Measurements from ENCODE around the gene OTULIN. TPM values are rescaled to one million over a fixed set of nuclear protein-coding genes. Genes with fewer than 3 reads are reported as not detected.

Gene OTULIN
- total and polyA plus RNA-seq, 2 of the 13 experiments (the other 11 are each of a cell fraction or from before 2014, with no cell fraction given) = 7.0 to 34.8 TPM

- TF ChIP-seq CREBL2 (CRISPR knock-in tag; IDR thresholded peaks at IDR 0.05; ENCODE audit: borderline replicate concordance) = no peak
- no peak for TF ChIP-seq PAWR (CRISPR knock-in tag; IDR thresholded peaks at IDR 0.05; ENCODE audit: borderline replicate concordance)
- TF ChIP-seq ZNF10 (CRISPR knock-in tag; IDR thresholded peaks at IDR 0.05; ENCODE audit: borderline replicate concordance, low read depth) = no peak
- TF ChIP-seq FLYWCH1 (CRISPR knock-in tag; IDR thresholded peaks at IDR 0.05) = no peak
- no peak for TF ChIP-seq ATF2 (CRISPR knock-in tag; IDR thresholded peaks at IDR 0.05)
- no peak for TF ChIP-seq EZH2 (conservative IDR thresholded peaks at IDR 0.05; ENCODE audit: low read depth, low read length)
- TF ChIP-seq, protein P1, sequence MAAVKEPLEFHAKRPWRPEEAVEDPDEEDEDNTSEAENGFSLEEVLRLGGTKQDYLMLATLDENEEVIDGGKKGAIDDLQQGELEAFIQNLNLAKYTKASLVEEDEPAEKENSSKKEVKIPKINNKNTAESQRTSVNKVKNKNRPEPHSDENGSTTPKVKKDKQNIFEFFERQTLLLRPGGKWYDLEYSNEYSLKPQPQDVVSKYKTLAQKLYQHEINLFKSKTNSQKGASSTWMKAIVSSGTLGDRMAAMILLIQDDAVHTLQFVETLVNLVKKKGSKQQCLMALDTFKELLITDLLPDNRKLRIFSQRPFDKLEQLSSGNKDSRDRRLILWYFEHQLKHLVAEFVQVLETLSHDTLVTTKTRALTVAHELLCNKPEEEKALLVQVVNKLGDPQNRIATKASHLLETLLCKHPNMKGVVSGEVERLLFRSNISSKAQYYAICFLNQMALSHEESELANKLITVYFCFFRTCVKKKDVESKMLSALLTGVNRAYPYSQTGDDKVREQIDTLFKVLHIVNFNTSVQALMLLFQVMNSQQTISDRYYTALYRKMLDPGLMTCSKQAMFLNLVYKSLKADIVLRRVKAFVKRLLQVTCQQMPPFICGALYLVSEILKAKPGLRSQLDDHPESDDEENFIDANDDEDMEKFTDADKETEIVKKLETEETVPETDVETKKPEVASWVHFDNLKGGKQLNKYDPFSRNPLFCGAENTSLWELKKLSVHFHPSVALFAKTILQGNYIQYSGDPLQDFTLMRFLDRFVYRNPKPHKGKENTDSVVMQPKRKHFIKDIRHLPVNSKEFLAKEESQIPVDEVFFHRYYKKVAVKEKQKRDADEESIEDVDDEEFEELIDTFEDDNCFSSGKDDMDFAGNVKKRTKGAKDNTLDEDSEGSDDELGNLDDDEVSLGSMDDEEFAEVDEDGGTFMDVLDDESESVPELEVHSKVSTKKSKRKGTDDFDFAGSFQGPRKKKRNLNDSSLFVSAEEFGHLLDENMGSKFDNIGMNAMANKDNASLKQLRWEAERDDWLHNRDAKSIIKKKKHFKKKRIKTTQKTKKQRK (IDR thresholded peaks at IDR 0.05; ENCODE audit: low read length) = no peak
- TF ChIP-seq MBNL3 (CRISPR knock-in tag; conservative IDR thresholded peaks at IDR 0.05) = no peak
- TF ChIP-seq, protein P2, sequence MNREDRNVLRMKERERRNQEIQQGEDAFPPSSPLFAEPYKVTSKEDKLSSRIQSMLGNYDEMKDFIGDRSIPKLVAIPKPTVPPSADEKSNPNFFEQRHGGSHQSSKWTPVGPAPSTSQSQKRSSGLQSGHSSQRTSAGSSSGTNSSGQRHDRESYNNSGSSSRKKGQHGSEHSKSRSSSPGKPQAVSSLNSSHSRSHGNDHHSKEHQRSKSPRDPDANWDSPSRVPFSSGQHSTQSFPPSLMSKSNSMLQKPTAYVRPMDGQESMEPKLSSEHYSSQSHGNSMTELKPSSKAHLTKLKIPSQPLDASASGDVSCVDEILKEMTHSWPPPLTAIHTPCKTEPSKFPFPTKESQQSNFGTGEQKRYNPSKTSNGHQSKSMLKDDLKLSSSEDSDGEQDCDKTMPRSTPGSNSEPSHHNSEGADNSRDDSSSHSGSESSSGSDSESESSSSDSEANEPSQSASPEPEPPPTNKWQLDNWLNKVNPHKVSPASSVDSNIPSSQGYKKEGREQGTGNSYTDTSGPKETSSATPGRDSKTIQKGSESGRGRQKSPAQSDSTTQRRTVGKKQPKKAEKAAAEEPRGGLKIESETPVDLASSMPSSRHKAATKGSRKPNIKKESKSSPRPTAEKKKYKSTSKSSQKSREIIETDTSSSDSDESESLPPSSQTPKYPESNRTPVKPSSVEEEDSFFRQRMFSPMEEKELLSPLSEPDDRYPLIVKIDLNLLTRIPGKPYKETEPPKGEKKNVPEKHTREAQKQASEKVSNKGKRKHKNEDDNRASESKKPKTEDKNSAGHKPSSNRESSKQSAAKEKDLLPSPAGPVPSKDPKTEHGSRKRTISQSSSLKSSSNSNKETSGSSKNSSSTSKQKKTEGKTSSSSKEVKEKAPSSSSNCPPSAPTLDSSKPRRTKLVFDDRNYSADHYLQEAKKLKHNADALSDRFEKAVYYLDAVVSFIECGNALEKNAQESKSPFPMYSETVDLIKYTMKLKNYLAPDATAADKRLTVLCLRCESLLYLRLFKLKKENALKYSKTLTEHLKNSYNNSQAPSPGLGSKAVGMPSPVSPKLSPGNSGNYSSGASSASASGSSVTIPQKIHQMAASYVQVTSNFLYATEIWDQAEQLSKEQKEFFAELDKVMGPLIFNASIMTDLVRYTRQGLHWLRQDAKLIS (CRISPR knock-in tag; IDR thresholded peaks at IDR 0.05) = no peak
- no peak; the same call in 1 of the 2 replicates for TF ChIP-seq ZNF788 (CRISPR knock-in tag; IDR thresholded peaks at IDR 0.05; ENCODE audit: borderline replicate concordance)
- no peak for TF ChIP-seq FOXA3 (CRISPR knock-in tag; IDR thresholded peaks at IDR 0.05)
- TF ChIP-seq HNRNPL (IDR thresholded peaks at IDR 0.05; ENCODE audit: low read depth, low read length) = peak; percentile 83
- no peak for TF ChIP-seq NKX3-1 (CRISPR knock-in tag; IDR thresholded peaks at IDR 0.05)
- TF ChIP-seq ZNF205 (CRISPR knock-in tag; IDR thresholded peaks at IDR 0.05) = no peak
- no peak for TF ChIP-seq ARNTL (CRISPR knock-in tag; IDR thresholded peaks at IDR 0.05)
- no peak for TF ChIP-seq HDAC6 (IDR thresholded peaks at IDR 0.05; ENCODE audit: low read depth, low read length)
- TF ChIP-seq ZFP36L2 (CRISPR knock-in tag; IDR thresholded peaks at IDR 0.05) = no peak
- TF ChIP-seq ZMYM4 (CRISPR knock-in tag; IDR thresholded peaks at IDR 0.05) = peak; percentile 78
- TF ChIP-seq TOPORS (CRISPR knock-in tag; IDR thresholded peaks at IDR 0.05) = no peak
- TF ChIP-seq NRL (CRISPR knock-in tag; IDR thresholded peaks at IDR 0.05; ENCODE audit: borderline replicate concordance) = no peak
- TF ChIP-seq SMARCC2 (IDR thresholded peaks at IDR 0.05) = no peak
- TF ChIP-seq GFI1 (CRISPR knock-in tag; IDR thresholded peaks at IDR 0.05; ENCODE audit: borderline replicate concordance) = no peak
Measured at GRCh38 chr5:14744296-14745187, 80.0 kb downstream of the OTULIN start (continued).

Measured in HepG2 (cell line).